PFSK-1 (cell line): ENCODE measurements around the gene OR2J1.

ENCODE experiments used
- POLR2AphosphoS5 ChIP-seq: IDR thresholded peaks from 2 replicates; pipeline ENCODE4 v1.6.1; 2012; ENCODE audit warnings: low read depth, mild to moderate bottlenecking, control low read depth, low read length, moderate library complexity
- SIN3A ChIP-seq: IDR thresholded peaks from 2 replicates; pipeline ENCODE4 v1.6.1; 2012; ENCODE audit warnings: mild to moderate bottlenecking, low read length, moderate library complexity, borderline replicate concordance; ENCODE audit not compliant: insufficient read depth
- TAF1 ChIP-seq: IDR thresholded peaks from 2 replicates; pipeline ENCODE4 v1.6.1; 2012; ENCODE audit warnings: low read length, control low read depth, borderline replicate concordance; ENCODE audit not compliant: insufficient read depth

DNA sequence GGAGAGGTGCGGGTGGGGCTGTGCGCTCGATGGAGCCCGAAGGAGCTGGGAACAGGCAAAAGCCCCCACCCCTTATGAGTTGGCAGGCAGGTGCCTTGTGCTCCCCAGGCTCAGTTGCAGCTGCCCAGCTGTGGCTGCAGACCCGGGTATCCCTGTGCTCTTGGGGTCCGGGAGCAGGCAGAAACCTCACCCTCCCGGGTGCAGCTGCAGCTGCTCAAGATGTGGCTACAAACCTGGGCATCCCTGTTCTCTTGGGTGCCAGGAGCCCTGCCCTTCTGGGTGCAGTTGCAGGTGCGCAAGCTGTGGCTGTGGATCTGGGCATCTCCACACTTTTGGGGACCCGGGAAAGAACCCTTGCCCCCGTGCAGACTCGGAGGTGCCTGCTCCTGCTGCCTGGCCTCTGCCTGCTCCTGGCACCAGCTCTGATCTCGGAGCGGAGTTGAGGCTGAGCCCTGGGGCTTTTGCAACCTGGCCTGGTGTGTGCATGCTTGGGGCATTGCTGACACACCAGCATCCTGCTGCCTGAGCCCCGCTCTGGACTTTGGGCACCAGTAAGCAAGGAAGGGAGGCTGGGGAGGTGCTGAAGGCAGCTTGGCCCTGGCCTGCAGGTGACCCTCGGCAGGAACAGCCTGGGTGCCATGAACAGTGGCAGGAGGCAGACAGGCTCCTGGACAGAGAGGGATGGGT lies 30.2 kb downstream of the OR2J1 start:
- TF ChIP-seq POLR2AphosphoS5 (no peak), SIN3A (no peak), TAF1 (no peak)
